WTC11 (cell line): ENCODE results near the gene ZNF654.

ENCODE experiments used
- CREM ChIP-seq: sonication (generic); formaldehyde crosslinking; IDR thresholded peaks from 2 replicates; pipeline ENCODE4 v1.8.1; 2022; ENCODE audit warnings: mild to moderate bottlenecking, missing genetic modification reagents, moderate library complexity
- FOXJ3 ChIP-seq: sonication (generic); formaldehyde crosslinking; IDR thresholded peaks from 2 replicates; pipeline ENCODE4 v1.9.0; 2021; ENCODE audit warnings: missing genetic modification reagents, mild to moderate bottlenecking, borderline replicate concordance
- GRHL2 ChIP-seq: fragments of 250-450 bp; sonication (Bioruptor Pico); IDR thresholded peaks from 2 replicates; pipeline ENCODE4 v1.8.0; 2022; ENCODE audit warnings: mild to moderate bottlenecking, moderate library complexity; ENCODE audit not compliant: insufficient replicate concordance, severe bottlenecking
- NR2C2 ChIP-seq: sonication (generic); formaldehyde crosslinking; IDR thresholded peaks from 2 replicates; pipeline ENCODE4 v1.8.0; 2022; ENCODE audit warnings: mild to moderate bottlenecking, missing genetic modification reagents
- SOX15 ChIP-seq: fragments of 250-450 bp; sonication (Bioruptor Pico); IDR thresholded peaks from 2 replicates; pipeline ENCODE4 v1.9.0; 2021; ENCODE audit warnings: mild to moderate bottlenecking
- SP1 ChIP-seq: sonication (generic); formaldehyde crosslinking; conservative IDR thresholded peaks from 2 replicates; pipeline ENCODE4 v1.8.1; 2022; ENCODE audit warnings: missing genetic modification reagents
- ZBTB21 ChIP-seq: sonication (generic); formaldehyde crosslinking; IDR thresholded peaks from 2 replicates; pipeline ENCODE4 v1.8.1; 2023; ENCODE audit warnings: mild to moderate bottlenecking, missing genetic modification reagents, borderline replicate concordance
- TF ChIP-seq, protein P1 (sequence below): fragments of 200-600 bp; IDR thresholded peaks from 2 replicates; pipeline ENCODE4 v1.8.0; 2022; ENCODE audit warnings: antibody characterized with exemption
- TF ChIP-seq, protein P2 (sequence below): sonication (generic); formaldehyde crosslinking; conservative IDR thresholded peaks from 2 replicates; pipeline ENCODE4 v1.8.1; 2022; ENCODE audit warnings: mild to moderate bottlenecking, missing genetic modification reagents
- TF ChIP-seq, protein P3 (sequence below): sonication (generic); formaldehyde crosslinking; conservative IDR thresholded peaks from 2 replicates; pipeline ENCODE4 v1.8.1; 2023; ENCODE audit warnings: mild to moderate bottlenecking, low read depth, missing genetic modification reagents, moderate library complexity
- TF ChIP-seq, protein P4 (sequence below): sonication (generic); formaldehyde crosslinking; IDR thresholded peaks from 2 replicates; pipeline ENCODE4 v1.8.1; 2023; ENCODE audit warnings: mild to moderate bottlenecking, missing genetic modification reagents, borderline replicate concordance
- TF ChIP-seq, protein P5 (sequence below): fragments of 250-450 bp; sonication (Bioruptor Pico); IDR thresholded peaks from 2 replicates; pipeline ENCODE4 v2.1.2; 2022; ENCODE audit warnings: mild to moderate bottlenecking, moderate library complexity
- TF ChIP-seq, protein P6 (sequence below): sonication (generic); formaldehyde crosslinking; IDR thresholded peaks from 2 replicates; pipeline ENCODE4 v1.8.0; 2022; ENCODE audit warnings: mild to moderate bottlenecking, missing genetic modification reagents
- TF ChIP-seq, protein P7 (sequence below): fragments of 250-450 bp; sonication (Bioruptor Pico); IDR thresholded peaks from 2 replicates; pipeline ENCODE4 v1.8.0; 2021; ENCODE audit warnings: mild to moderate bottlenecking

DNA sequence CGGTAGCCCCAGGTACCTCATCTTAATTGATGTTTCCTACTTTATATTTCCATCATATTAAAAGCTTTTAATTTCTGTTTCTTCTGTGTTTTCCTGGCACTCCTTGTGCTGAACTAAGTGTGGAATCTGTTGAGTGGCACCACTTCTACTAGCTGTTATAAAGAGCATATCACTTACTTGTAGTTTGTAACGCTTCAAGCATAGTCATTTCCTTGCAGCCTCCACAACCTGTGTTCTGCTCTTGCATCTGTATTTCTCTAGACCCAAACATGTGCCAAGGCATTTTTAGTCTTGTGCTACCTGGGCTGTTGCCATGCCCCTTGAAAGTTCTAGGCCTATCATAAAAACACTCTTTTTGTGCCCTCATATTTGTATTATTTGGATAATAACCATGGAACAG, 16.0 kb downstream of the ZNF654 start:
- TF ChIP-seq, protein P1, sequence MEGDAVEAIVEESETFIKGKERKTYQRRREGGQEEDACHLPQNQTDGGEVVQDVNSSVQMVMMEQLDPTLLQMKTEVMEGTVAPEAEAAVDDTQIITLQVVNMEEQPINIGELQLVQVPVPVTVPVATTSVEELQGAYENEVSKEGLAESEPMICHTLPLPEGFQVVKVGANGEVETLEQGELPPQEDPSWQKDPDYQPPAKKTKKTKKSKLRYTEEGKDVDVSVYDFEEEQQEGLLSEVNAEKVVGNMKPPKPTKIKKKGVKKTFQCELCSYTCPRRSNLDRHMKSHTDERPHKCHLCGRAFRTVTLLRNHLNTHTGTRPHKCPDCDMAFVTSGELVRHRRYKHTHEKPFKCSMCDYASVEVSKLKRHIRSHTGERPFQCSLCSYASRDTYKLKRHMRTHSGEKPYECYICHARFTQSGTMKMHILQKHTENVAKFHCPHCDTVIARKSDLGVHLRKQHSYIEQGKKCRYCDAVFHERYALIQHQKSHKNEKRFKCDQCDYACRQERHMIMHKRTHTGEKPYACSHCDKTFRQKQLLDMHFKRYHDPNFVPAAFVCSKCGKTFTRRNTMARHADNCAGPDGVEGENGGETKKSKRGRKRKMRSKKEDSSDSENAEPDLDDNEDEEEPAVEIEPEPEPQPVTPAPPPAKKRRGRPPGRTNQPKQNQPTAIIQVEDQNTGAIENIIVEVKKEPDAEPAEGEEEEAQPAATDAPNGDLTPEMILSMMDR = no peak
- TF ChIP-seq CREM (CRISPR knock-in tag) = no peak
- no peak for TF ChIP-seq ZBTB21 (CRISPR knock-in tag)
- TF ChIP-seq, protein P2, sequence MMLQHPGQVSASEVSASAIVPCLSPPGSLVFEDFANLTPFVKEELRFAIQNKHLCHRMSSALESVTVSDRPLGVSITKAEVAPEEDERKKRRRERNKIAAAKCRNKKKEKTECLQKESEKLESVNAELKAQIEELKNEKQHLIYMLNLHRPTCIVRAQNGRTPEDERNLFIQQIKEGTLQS (CRISPR knock-in tag) = no peak
- no peak for TF ChIP-seq FOXJ3
- TF ChIP-seq, protein P3, sequence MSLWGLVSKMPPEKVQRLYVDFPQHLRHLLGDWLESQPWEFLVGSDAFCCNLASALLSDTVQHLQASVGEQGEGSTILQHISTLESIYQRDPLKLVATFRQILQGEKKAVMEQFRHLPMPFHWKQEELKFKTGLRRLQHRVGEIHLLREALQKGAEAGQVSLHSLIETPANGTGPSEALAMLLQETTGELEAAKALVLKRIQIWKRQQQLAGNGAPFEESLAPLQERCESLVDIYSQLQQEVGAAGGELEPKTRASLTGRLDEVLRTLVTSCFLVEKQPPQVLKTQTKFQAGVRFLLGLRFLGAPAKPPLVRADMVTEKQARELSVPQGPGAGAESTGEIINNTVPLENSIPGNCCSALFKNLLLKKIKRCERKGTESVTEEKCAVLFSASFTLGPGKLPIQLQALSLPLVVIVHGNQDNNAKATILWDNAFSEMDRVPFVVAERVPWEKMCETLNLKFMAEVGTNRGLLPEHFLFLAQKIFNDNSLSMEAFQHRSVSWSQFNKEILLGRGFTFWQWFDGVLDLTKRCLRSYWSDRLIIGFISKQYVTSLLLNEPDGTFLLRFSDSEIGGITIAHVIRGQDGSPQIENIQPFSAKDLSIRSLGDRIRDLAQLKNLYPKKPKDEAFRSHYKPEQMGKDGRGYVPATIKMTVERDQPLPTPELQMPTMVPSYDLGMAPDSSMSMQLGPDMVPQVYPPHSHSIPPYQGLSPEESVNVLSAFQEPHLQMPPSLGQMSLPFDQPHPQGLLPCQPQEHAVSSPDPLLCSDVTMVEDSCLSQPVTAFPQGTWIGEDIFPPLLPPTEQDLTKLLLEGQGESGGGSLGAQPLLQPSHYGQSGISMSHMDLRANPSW (CRISPR knock-in tag) = no peak
- TF ChIP-seq, protein P4, sequence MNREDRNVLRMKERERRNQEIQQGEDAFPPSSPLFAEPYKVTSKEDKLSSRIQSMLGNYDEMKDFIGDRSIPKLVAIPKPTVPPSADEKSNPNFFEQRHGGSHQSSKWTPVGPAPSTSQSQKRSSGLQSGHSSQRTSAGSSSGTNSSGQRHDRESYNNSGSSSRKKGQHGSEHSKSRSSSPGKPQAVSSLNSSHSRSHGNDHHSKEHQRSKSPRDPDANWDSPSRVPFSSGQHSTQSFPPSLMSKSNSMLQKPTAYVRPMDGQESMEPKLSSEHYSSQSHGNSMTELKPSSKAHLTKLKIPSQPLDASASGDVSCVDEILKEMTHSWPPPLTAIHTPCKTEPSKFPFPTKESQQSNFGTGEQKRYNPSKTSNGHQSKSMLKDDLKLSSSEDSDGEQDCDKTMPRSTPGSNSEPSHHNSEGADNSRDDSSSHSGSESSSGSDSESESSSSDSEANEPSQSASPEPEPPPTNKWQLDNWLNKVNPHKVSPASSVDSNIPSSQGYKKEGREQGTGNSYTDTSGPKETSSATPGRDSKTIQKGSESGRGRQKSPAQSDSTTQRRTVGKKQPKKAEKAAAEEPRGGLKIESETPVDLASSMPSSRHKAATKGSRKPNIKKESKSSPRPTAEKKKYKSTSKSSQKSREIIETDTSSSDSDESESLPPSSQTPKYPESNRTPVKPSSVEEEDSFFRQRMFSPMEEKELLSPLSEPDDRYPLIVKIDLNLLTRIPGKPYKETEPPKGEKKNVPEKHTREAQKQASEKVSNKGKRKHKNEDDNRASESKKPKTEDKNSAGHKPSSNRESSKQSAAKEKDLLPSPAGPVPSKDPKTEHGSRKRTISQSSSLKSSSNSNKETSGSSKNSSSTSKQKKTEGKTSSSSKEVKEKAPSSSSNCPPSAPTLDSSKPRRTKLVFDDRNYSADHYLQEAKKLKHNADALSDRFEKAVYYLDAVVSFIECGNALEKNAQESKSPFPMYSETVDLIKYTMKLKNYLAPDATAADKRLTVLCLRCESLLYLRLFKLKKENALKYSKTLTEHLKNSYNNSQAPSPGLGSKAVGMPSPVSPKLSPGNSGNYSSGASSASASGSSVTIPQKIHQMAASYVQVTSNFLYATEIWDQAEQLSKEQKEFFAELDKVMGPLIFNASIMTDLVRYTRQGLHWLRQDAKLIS = no peak
- TF ChIP-seq SP1 (CRISPR knock-in tag) = no peak
- no peak for TF ChIP-seq NR2C2 (CRISPR knock-in tag)
- TF ChIP-seq, protein P5, sequence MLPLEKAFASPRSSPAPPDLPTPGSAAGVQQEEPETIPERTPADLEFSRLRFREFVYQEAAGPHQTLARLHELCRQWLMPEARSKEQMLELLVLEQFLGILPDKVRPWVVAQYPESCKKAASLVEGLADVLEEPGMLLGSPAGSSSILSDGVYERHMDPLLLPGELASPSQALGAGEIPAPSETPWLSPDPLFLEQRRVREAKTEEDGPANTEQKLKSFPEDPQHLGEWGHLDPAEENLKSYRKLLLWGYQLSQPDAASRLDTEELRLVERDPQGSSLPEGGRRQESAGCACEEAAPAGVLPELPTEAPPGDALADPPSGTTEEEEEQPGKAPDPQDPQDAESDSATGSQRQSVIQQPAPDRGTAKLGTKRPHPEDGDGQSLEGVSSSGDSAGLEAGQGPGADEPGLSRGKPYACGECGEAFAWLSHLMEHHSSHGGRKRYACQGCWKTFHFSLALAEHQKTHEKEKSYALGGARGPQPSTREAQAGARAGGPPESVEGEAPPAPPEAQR (CRISPR knock-in tag) = no peak
- no peak for TF ChIP-seq GRHL2 (CRISPR knock-in tag)
- no peak for TF ChIP-seq SOX15
- TF ChIP-seq, protein P6, sequence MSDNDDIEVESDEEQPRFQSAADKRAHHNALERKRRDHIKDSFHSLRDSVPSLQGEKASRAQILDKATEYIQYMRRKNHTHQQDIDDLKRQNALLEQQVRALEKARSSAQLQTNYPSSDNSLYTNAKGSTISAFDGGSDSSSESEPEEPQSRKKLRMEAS (CRISPR knock-in tag) = no peak
- TF ChIP-seq, protein P7, sequence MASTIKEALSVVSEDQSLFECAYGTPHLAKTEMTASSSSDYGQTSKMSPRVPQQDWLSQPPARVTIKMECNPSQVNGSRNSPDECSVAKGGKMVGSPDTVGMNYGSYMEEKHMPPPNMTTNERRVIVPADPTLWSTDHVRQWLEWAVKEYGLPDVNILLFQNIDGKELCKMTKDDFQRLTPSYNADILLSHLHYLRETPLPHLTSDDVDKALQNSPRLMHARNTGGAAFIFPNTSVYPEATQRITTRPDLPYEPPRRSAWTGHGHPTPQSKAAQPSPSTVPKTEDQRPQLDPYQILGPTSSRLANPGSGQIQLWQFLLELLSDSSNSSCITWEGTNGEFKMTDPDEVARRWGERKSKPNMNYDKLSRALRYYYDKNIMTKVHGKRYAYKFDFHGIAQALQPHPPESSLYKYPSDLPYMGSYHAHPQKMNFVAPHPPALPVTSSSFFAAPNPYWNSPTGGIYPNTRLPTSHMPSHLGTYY (CRISPR knock-in tag) = no peak
